HepG2 (cell line): ENCODE measurements around the gene ALPK3. TPM values are rescaled to one million over a fixed set of nuclear protein-coding genes. Genes with fewer than 3 reads are reported as not detected.

ENCODE experiments used
- EHMT2 ChIP-seq: fragments of 200-600 bp; sonication (generic); IDR thresholded peaks from 2 replicates; pipeline ENCODE4 v1.7.0; 2017; ENCODE audit warnings: antibody characterized with exemption, low read depth, low read length, borderline replicate concordance
- FOXA1 ChIP-seq, 2 experiments: fragments of 450-650 bp in 1 of 2; sonication (generic) in 1 of 2; formaldehyde crosslinking in 1 of 2; IDR thresholded peaks; 2 replicates each; pipeline versions ENCODE4 v1.4.0 to v1.6.1; 2016 to 2020; ENCODE audit warnings: missing genetic modification reagents in 1 of 2
- FOXK1 ChIP-seq: sonication (generic); formaldehyde crosslinking; IDR thresholded peaks from 2 replicates; pipeline ENCODE4 v1.4.0; 2020; ENCODE audit warnings: low read depth, missing genetic modification reagents, borderline replicate concordance
- HNF4G ChIP-seq, 2 experiments: sonication (generic) in 1 of 2; formaldehyde crosslinking in 1 of 2; IDR thresholded peaks; 2 replicates each; pipeline versions ENCODE4 v1.4.0 to v1.6.1; 2011 to 2020; ENCODE audit warnings: borderline replicate concordance in 2 of 2, low read depth in 2 of 2, mild to moderate bottlenecking in 2 of 2, low read length in 1 of 2, missing genetic modification reagents in 1 of 2, moderate library complexity in 1 of 2
- JDP2 ChIP-seq: sonication (generic); formaldehyde crosslinking; IDR thresholded peaks from 2 replicates; pipeline ENCODE4 v1.8.1; 2022; ENCODE audit warnings: missing genetic modification reagents, borderline replicate concordance
- PPARG ChIP-seq: conservative IDR thresholded peaks from 2 replicates; pipeline ENCODE4 v1.6.1; 2016; ENCODE audit warnings: missing biosample characterization, missing genetic modification reagents
- SOX13 ChIP-seq, 3 experiments: fragments of 450-650 bp in 1 of 3; sonication (generic) in 1 of 3; formaldehyde crosslinking in 1 of 3; IDR thresholded peaks in 2 of 3; conservative IDR thresholded peaks in 1 of 3; 2 replicates each; pipeline versions ENCODE4 v1.5.0 to v1.6.1; 2016 to 2020; ENCODE audit warnings: antibody characterized with exemption in 1 of 3, mild to moderate bottlenecking in 1 of 3, missing compliant biosample characterization in 1 of 3, missing genetic modification reagents in 1 of 3, moderate library complexity in 1 of 3
- SP140L ChIP-seq: sonication (generic); formaldehyde crosslinking; IDR thresholded peaks from 2 replicates; pipeline ENCODE4 v1.4.0; 2020; ENCODE audit warnings: missing genetic modification reagents, borderline replicate concordance
- ZIK1 ChIP-seq: sonication (generic); formaldehyde crosslinking; IDR thresholded peaks from 2 replicates; pipeline ENCODE4 v1.5.0; 2020; ENCODE audit warnings: mild to moderate bottlenecking, low read depth, missing genetic modification reagents, borderline replicate concordance
- ZNF292 ChIP-seq: sonication (generic); formaldehyde crosslinking; IDR thresholded peaks from 2 replicates; pipeline ENCODE4 v1.8.1; 2022; ENCODE audit warnings: mild to moderate bottlenecking, low read depth, missing genetic modification reagents, borderline replicate concordance
- ZNF550 ChIP-seq: sonication (generic); formaldehyde crosslinking; IDR thresholded peaks from 2 replicates; pipeline ENCODE4 v1.4.0; 2020; ENCODE audit warnings: mild to moderate bottlenecking, missing genetic modification reagents, borderline replicate concordance
- polyA plus RNA-seq, 8 experiments: library from polyadenylated mRNA; depleted of rRNA in 3 of 8; stranded (reverse) in 7 of 8; unstranded in 1 of 8; fragments of >200 nt; fragmentation: Illumina TruSeq in 4 of 8; extraction: Trizol in 4 of 8; gene quantifications; 2 replicates each; pipeline versions ENCODE4 v1.2.1 to v1.2.3, GENCODE V29; 2011 to 2016; ENCODE audit warnings: low read depth in 4 of 8, missing spikeins in 1 of 8, mixed read lengths in 1 of 8; ENCODE audit not compliant: insufficient read depth in 1 of 8
- total RNA-seq, 5 experiments: library from RNA; depleted of rRNA; stranded (reverse); fragments of >200 nt; fragmentation: Illumina TruSeq; extraction: Trizol; gene quantifications; 2 replicates each; pipeline ENCODE4 v1.2.3, GENCODE V29; 2016; ENCODE audit warnings: low read depth in 1 of 5
- TF ChIP-seq, protein P1 (sequence below): sonication (generic); formaldehyde crosslinking; IDR thresholded peaks from 2 replicates; pipeline ENCODE4 v1.4.0; 2020; ENCODE audit warnings: missing genetic modification reagents, mild to moderate bottlenecking, borderline replicate concordance
- TF ChIP-seq, protein P2 (sequence below): sonication (generic); formaldehyde crosslinking; conservative IDR thresholded peaks from 2 replicates; pipeline ENCODE4 v1.4.0; 2020; ENCODE audit warnings: missing genetic modification reagents
- TF ChIP-seq, protein P3 (sequence below): sonication (generic); formaldehyde crosslinking; IDR thresholded peaks from 2 replicates; pipeline ENCODE4 v1.5.0; 2020; ENCODE audit warnings: missing genetic modification reagents
- TF ChIP-seq, protein P4 (sequence below): sonication (generic); formaldehyde crosslinking; IDR thresholded peaks from 2 replicates; pipeline ENCODE4 v1.4.0; 2020; ENCODE audit warnings: mild to moderate bottlenecking, missing genetic modification reagents, borderline replicate concordance

The ALPK3 gene
- total and polyA plus RNA-seq, 2 of the 13 experiments (the other 11 are each of a cell fraction or from before 2014, with no cell fraction given) = 0.04 to 0.42 TPM

DNA sequence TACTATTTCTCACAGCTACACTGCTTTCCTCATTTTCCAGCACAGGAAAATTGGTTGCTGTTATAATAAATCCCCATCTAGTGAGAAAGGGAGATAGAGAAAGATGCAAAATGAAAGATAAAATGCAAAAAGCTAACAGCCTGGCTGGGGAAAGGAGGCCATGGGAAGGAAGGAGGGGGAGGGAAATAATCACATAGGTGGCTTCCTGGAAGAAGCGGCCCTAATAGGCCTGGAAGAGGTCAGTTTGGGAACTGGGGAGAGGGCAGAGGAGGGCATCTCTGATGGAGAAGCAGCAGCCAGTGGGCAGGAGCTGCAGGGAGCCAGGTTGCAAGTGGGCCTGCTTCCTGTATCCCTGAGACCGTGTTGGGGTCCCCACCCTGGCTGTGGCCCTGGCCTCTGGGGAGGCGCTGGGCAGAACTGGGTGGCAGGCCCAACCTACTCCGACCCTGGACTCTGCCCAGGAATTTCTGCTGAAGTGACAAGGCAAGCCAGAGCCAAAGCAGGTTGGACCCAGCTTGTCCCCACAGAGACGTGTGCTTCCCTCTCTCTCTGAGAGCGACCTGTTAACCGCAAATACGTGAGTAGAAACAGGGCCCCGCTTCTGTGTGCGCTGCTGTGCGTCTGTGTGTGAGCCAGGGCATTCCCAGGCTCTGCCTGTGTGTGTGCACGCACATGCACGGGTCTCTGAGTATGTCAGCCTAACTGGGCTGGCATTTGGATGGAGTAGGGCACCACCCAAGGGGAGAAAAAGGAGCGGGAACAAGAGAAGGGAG lies 69.2 kb downstream of the ALPK3 start (continued):
- TF ChIP-seq PPARG (CRISPR knock-in tag) = no peak
- no peak for TF ChIP-seq ZIK1
- TF ChIP-seq, protein P1, sequence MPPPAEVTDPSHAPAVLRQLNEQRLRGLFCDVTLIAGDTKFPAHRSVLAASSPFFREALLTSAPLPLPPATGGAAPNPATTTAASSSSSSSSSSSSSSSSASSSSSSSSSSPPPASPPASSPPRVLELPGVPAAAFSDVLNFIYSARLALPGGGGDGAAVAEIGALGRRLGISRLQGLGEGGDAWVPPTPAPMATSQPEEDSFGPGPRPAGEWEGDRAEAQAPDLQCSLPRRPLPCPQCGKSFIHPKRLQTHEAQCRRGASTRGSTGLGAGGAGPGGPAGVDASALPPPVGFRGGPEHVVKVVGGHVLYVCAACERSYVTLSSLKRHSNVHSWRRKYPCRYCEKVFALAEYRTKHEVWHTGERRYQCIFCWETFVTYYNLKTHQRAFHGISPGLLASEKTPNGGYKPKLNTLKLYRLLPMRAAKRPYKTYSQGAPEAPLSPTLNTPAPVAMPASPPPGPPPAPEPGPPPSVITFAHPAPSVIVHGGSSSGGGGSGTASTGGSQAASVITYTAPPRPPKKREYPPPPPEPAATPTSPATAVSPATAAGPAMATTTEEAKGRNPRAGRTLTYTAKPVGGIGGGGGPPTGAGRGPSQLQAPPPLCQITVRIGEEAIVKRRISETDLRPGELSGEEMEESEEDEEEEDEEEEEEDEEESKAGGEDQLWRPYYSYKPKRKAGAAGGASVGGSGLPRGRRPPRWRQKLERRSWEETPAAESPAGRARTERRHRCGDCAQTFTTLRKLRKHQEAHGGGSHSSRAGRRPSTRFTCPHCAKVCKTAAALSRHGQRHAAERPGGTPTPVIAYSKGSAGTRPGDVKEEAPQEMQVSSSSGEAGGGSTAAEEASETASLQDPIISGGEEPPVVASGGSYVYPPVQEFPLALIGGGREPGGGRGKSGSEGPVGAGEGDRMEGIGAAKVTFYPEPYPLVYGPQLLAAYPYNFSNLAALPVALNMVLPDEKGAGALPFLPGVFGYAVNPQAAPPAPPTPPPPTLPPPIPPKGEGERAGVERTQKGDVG = no peak
- TF ChIP-seq SP140L (CRISPR knock-in tag) = no peak
- TF ChIP-seq, protein P2, sequence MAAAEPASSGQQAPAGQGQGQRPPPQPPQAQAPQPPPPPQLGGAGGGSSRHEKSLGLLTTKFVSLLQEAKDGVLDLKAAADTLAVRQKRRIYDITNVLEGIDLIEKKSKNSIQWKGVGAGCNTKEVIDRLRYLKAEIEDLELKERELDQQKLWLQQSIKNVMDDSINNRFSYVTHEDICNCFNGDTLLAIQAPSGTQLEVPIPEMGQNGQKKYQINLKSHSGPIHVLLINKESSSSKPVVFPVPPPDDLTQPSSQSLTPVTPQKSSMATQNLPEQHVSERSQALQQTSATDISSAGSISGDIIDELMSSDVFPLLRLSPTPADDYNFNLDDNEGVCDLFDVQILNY (CRISPR knock-in tag) = no peak
- TF ChIP-seq SOX13 (IDR thresholded peaks at IDR 0.05) = no peak
- TF ChIP-seq SOX13 (CRISPR knock-in tag; conservative IDR thresholded peaks at IDR 0.05 in 1 of 2, IDR thresholded peaks at IDR 0.05 in 1 of 2) = no peak
- TF ChIP-seq HNF4G (IDR thresholded peaks at IDR 0.05; ENCODE audit: borderline replicate concordance, low read depth, low read length) = peak; percentile 38; the same call in 1 of the 2 replicates
- peak; percentile 82; the same call in 1 of the 2 replicates for TF ChIP-seq HNF4G (CRISPR knock-in tag; IDR thresholded peaks at IDR 0.05; ENCODE audit: borderline replicate concordance, low read depth)
- no peak for TF ChIP-seq FOXK1 (CRISPR knock-in tag)
- TF ChIP-seq FOXA1 (IDR thresholded peaks at IDR 0.05) = no peak
- 0 out of 2 replicates have a peak, but pooled peaks have one; percentile 1 for TF ChIP-seq FOXA1 (CRISPR knock-in tag; IDR thresholded peaks at IDR 0.05)
- TF ChIP-seq JDP2 (CRISPR knock-in tag) = no peak
- TF ChIP-seq, protein P3, sequence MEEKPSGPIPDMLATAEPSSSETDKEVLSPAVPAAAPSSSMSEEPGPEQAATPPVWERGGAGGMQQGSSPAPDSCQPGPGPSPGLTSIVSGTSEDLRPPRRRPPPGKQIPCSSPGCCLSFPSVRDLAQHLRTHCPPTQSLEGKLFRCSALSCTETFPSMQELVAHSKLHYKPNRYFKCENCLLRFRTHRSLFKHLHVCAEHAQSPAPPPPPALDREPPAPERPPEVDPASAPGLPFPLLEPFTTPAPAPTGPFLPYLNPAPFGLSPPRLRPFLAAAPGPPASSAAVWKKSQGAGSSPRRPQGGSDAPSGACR (CRISPR knock-in tag) = 0 out of 2 replicates have a peak, but pooled peaks have one; percentile 30
- TF ChIP-seq, protein P4, sequence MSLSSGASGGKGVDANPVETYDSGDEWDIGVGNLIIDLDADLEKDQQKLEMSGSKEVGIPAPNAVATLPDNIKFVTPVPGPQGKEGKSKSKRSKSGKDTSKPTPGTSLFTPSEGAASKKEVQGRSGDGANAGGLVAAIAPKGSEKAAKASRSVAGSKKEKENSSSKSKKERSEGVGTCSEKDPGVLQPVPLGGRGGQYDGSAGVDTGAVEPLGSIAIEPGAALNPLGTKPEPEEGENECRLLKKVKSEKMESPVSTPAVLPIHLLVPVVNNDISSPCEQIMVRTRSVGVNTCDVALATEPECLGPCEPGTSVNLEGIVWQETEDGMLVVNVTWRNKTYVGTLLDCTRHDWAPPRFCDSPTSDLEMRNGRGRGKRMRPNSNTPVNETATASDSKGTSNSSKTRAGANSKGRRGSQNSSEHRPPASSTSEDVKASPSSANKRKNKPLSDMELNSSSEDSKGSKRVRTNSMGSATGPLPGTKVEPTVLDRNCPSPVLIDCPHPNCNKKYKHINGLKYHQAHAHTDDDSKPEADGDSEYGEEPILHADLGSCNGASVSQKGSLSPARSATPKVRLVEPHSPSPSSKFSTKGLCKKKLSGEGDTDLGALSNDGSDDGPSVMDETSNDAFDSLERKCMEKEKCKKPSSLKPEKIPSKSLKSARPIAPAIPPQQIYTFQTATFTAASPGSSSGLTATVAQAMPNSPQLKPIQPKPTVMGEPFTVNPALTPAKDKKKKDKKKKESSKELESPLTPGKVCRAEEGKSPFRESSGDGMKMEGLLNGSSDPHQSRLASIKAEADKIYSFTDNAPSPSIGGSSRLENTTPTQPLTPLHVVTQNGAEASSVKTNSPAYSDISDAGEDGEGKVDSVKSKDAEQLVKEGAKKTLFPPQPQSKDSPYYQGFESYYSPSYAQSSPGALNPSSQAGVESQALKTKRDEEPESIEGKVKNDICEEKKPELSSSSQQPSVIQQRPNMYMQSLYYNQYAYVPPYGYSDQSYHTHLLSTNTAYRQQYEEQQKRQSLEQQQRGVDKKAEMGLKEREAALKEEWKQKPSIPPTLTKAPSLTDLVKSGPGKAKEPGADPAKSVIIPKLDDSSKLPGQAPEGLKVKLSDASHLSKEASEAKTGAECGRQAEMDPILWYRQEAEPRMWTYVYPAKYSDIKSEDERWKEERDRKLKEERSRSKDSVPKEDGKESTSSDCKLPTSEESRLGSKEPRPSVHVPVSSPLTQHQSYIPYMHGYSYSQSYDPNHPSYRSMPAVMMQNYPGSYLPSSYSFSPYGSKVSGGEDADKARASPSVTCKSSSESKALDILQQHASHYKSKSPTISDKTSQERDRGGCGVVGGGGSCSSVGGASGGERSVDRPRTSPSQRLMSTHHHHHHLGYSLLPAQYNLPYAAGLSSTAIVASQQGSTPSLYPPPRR (CRISPR knock-in tag) = peak; percentile 72
- TF ChIP-seq ZNF292 (CRISPR knock-in tag) = peak; percentile 94; the same call in 1 of the 2 replicates
- TF ChIP-seq ZNF550 (CRISPR knock-in tag) = no peak
- no peak for TF ChIP-seq EHMT2
